ENCODE measurements around the gene CHST6.
"Not testable (repeated sequence)": the region's sequence is repeated elsewhere in the genome, so short reads cannot be mapped to it uniquely, and the experiment has no call there.

GRCh38 chr16:75463389-75464121 lies 31.7 kb downstream of the CHST6 start:
- peak in 1 of 2 donors; percentile 6 for TF ChIP-seq CTCF (conservative IDR thresholded peaks at IDR 0.05 in 1 of 2, IDR thresholded peaks at IDR 0.05 in 1 of 2; ENCODE audit: extremely low read depth in 1 of 2, insufficient read depth in 1 of 2, low read depth in 1 of 2, low read length in 2 of 2)
- TF ChIP-seq EZH2 (IDR thresholded peaks at IDR 0.05; ENCODE audit: borderline replicate concordance, low read length), result not testable (repeated sequence)
